Stimulated activated CD8-positive, alpha-beta memory T cell treated with anti-CD3 and anti-CD28 coated beads, Interleukin-15, amount 100 ng/mL, for 1 hour (primary cell): Measurements from ENCODE around the gene ZBTB7C.

Experiments used
- DNase-seq: peaks from one replicate; pipeline ENCODE4 v3.0.0-alpha.2; 2020; ENCODE audit warnings: low read depth

ZBTB7C gene

GRCh38 chr18:48215876-48216638 lies 193.1 kb downstream of the ZBTB7C start:
- DNase-seq: no peak

GRCh38 chr18:48213791-48214190 lies 195.4 kb downstream of the ZBTB7C start:
- no peak for DNase-seq

GRCh38 chr18:48208432-48209140 lies 200.6 kb downstream of the ZBTB7C start:
- no peak for DNase-seq

- DNase-seq: no peak
Measured at GRCh38 chr18:48207733-48208132, 201.4 kb downstream of the ZBTB7C start.

- DNase-seq: no peak
Measured at GRCh38 chr18:48206887-48207286, 202.3 kb downstream of the ZBTB7C start.

GRCh38 chr18:48203961-48204666 lies 205.1 kb downstream of the ZBTB7C start:
- no peak for DNase-seq

- DNase-seq: no peak
Measured at GRCh38 chr18:48203288-48203945, 205.8 kb downstream of the ZBTB7C start.

- no peak for DNase-seq
Measured at GRCh38 chr18:48202350-48203260, 206.6 kb downstream of the ZBTB7C start.

GRCh38 chr18:48202006-48202348 lies 207.2 kb downstream of the ZBTB7C start:
- no peak for DNase-seq

GRCh38 chr18:48201337-48202005 lies 207.7 kb downstream of the ZBTB7C start:
- no peak for DNase-seq

- DNase-seq: no peak
Measured at GRCh38 chr18:48200631-48201336, 208.4 kb downstream of the ZBTB7C start.

GRCh38 chr18:48199399-48199798 lies 209.8 kb downstream of the ZBTB7C start:
- DNase-seq: no peak

- DNase-seq: no peak
Measured at GRCh38 chr18:48197819-48198218, 211.4 kb downstream of the ZBTB7C start.

- no peak for DNase-seq
Measured at GRCh38 chr18:48195787-48196186, 213.4 kb downstream of the ZBTB7C start.

- DNase-seq: no peak
Measured at GRCh38 chr18:48194591-48195181, 214.5 kb downstream of the ZBTB7C start.

GRCh38 chr18:48193521-48194492 lies 215.4 kb downstream of the ZBTB7C start:
- no peak for DNase-seq

- no peak for DNase-seq
Measured at GRCh38 chr18:48192542-48192941, 216.6 kb downstream of the ZBTB7C start.

- DNase-seq: no peak
Measured at GRCh38 chr18:48191494-48191893, 217.7 kb downstream of the ZBTB7C start.

- DNase-seq: no peak
Measured at GRCh38 chr18:48190994-48191393, 218.2 kb downstream of the ZBTB7C start.
